Islet of Langerhans (tissue), 1 donor: ENCODE measurements around the gene SBK3.
"Not testable (repeated sequence)": the region's sequence is repeated elsewhere in the genome, so short reads cannot be mapped to it uniquely, and the experiment has no call there.

Source experiments
- FAIRE-seq: peaks from one replicate; lab custom pipeline; 2011; peaks lifted over from hg19 to GRCh38; lab: Jason Lieb, UNC

The SBK3 gene

GRCh38 chr19:55545443-55545842 is at the start of gene SBK3:
Gene SBK3 (minus strand): TSS chr19:55545543. CDS start chr19:55545543, 0 bp downstream.
- no peak for FAIRE-seq

- no peak for FAIRE-seq
Measured at GRCh38 chr19:55593096-55593772, 47.9 kb upstream of the SBK3 start.

GRCh38 chr19:55592391-55593090 is 47.2 kb upstream of the SBK3 start:
- FAIRE-seq, result no peak

GRCh38 chr19:55591555-55591954 is 46.2 kb upstream of the SBK3 start:
- no peak for FAIRE-seq

GRCh38 chr19:55590617-55591016 is 45.3 kb upstream of the SBK3 start:
- no peak for FAIRE-seq

GRCh38 chr19:55590109-55590508 is 44.8 kb upstream of the SBK3 start:
- FAIRE-seq, result no peak

- no peak for FAIRE-seq
Measured at GRCh38 chr19:55588738-55589137, 43.4 kb upstream of the SBK3 start.

- FAIRE-seq, result peak; percentile 65
Measured at GRCh38 chr19:55586976-55587668, 41.8 kb upstream of the SBK3 start.

- FAIRE-seq, result no peak
Measured at GRCh38 chr19:55585658-55586339, 40.5 kb upstream of the SBK3 start.

- no peak for FAIRE-seq
Measured at GRCh38 chr19:55584871-55585270, 39.5 kb upstream of the SBK3 start.

GRCh38 chr19:55583897-55584296 is 38.6 kb upstream of the SBK3 start:
- FAIRE-seq, result not testable (repeated sequence)

- FAIRE-seq, result not testable (repeated sequence)
Measured at GRCh38 chr19:55582284-55582683, 36.9 kb upstream of the SBK3 start.

- FAIRE-seq, result peak; percentile 30
Measured at GRCh38 chr19:55581823-55582223, 36.5 kb upstream of the SBK3 start.

- FAIRE-seq, result no peak
Measured at GRCh38 chr19:55581145-55581822, 35.9 kb upstream of the SBK3 start.

- FAIRE-seq, result no peak
Measured at GRCh38 chr19:55580628-55581144, 35.3 kb upstream of the SBK3 start, which contains the start of gene ZNF579. Gene ZNF579 (minus strand): TSS chr19:55580848. CDS start chr19:55579639, 1,209 bp downstream.

GRCh38 chr19:55579766-55580621 is 34.7 kb upstream of the SBK3 start:
- FAIRE-seq, result no peak

- no peak for FAIRE-seq
Measured at GRCh38 chr19:55578761-55579747, 33.7 kb upstream of the SBK3 start.

- FAIRE-seq, result no peak
Measured at GRCh38 chr19:55578031-55578760, 32.9 kb upstream of the SBK3 start.

- no peak for FAIRE-seq
Measured at GRCh38 chr19:55576746-55577145, 31.4 kb upstream of the SBK3 start.
